Duodenal mucosa (tissue), 2 donors: ENCODE data around the gene GLO1.
A peak's percentile ranks its signal among the peaks of the same experiment; 100 is the strongest.

Source experiments
- H3K27ac ChIP-seq: one replicate; pipeline ENCODE4 v1.7.0; 2013; ENCODE audit warnings: low read depth, low read length
- H3K27me3 ChIP-seq, 2 donors: one replicate each; pipeline ENCODE4 v1.7.0; 2013; ENCODE audit warnings: low read length in 2 of 2, control low read depth in 1 of 2; ENCODE audit not compliant: insufficient read depth in 2 of 2, control insufficient read depth in 1 of 2
- H3K36me3 ChIP-seq, 2 donors: one replicate each; pipeline ENCODE4 v1.7.0; 2013; ENCODE audit warnings: low read length in 2 of 2, control low read depth in 1 of 2; ENCODE audit not compliant: insufficient read depth in 2 of 2, control insufficient read depth in 1 of 2
- H3K4me1 ChIP-seq, 2 donors: one replicate each; pipeline ENCODE4 v1.7.0; 2013; ENCODE audit warnings: low read length in 2 of 2, control low read depth in 1 of 2; ENCODE audit not compliant: insufficient read depth in 2 of 2, control insufficient read depth in 1 of 2
- H3K4me3 ChIP-seq, 2 donors: one replicate each; pipeline ENCODE4 v1.7.0; 2013; ENCODE audit warnings: low read length in 2 of 2, low read depth in 1 of 2
- H3K9ac ChIP-seq, 2 donors: one replicate each; pipeline ENCODE4 v1.7.0; 2013; ENCODE audit warnings: low read length in 2 of 2, low read depth in 1 of 2
- H3K9me3 ChIP-seq, 2 donors: one replicate each; pipeline ENCODE4 v1.7.0; 2013; ENCODE audit warnings: low read length in 2 of 2, control low read depth in 1 of 2; ENCODE audit not compliant: control insufficient read depth in 1 of 2

GLO1 gene

DNA sequence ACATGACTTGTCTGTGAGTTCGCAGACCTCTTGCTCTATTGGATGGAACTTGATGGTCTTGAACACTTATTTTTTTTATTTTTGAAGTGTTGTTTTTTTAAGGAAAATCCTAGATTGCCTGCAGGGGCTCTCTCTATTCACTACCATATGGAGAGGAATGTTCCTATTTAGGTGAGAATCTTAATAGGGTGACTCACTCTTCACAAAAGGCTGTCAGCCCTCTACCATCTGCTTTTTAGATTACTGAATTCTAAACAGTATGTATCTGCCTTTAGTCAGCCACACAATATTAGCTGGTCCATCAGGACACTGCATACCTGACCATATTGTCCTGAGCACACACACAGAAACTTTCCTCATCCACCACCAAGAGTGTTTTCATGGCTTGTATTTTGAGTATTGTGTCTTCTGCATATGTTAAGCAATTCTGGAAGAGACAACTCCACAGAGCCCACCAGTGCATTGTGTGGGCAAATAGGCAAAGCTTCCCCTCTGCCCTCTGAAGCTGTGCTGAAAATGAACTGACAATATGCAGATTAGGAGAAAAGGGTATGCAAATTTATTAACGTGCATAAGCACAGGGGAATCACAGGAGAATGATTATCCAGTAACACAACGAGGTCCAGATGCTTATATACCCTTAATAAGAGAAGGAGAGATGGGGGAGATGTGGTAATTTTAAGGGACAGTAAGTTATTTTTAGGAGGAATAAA, 56.6 kb downstream of the GLO1 start:
- Histone ChIP-seq H3K36me3 (no peaks in the 10 kb centered on the region), H3K9ac (no peak overlapping the region), H3K4me3 (no peak overlapping the region), H3K9me3 (no peaks in the 10 kb centered on the region), H3K27me3 (no peaks in the 10 kb centered on the region), H3K27ac (no peak overlapping the region), H3K4me1 (no peaks in the 10 kb centered on the region)

DNA sequence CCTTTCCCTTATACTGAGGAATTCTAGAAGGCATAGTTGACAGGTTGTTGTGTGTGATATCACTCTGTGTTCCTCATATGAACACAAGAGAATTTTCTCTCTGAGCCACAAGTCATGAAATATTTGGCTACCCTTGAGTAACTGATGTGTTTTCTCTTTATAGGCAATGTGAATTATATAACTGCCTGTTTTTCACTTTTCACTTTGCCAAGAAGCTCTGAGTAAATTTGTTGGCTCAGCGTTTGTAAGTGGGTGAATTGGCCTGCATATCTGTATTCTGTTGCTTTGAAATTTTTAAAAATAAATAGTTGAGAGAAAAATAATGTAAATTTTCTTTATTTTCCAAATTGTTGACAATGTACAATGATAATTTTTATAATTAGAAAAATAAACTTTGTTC, 58.0 kb downstream of the GLO1 start:
- Histone ChIP-seq H3K9ac (no peak overlapping the region), H3K27me3 (no peaks in the 10 kb centered on the region), H3K9me3 (no peaks in the 10 kb centered on the region), H3K4me1 (peaks cover 10% of the 10 kb centered on the region in 2 donors), H3K27ac (no peak overlapping the region), H3K36me3 (no peaks in the 10 kb centered on the region), H3K4me3 (no peak overlapping the region)

DNA sequence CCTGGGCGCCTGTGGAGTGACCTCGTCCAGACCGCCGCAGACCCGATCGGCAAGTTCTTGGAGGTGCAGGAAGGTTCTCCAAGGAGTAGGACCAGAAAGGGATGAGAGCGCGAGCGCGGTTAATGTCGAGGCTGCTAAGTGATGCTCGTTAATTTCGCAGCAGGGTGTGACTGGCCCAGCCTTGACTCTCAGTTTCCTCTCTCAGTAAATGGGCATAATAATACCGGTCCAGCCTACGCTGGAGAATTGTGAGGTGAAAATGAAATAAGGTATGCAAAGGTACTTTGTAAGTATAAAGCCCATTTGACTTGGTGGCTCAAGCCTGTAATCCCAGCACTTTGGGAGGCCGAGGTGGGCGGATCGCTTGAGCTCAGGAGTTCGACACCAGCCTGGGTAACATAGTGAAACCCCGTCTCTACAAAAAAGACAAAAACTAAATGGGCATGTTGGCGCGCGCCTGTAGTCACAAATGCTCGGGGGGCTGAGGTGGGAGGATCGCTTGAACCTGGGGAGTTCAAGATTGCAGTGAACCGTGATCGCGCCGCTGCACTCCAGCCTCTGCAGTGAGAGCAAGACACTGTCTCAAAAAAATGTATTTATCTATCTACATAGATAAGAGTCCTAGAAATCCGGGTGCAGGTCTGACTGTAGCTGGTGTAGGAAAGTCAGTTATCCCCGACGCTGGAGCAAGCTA, 62.6 kb downstream of the GLO1 start:
- H3K9ac ChIP-seq: peak overlapping the region; percentile 86 to 89
- no peaks in the 10 kb centered on the region for H3K36me3 ChIP-seq
- peak overlapping the region; percentile 98 to 99 for H3K4me3 ChIP-seq
- H3K27me3 ChIP-seq: no peaks in the 10 kb centered on the region
- H3K4me1 ChIP-seq: peaks cover 35 to 40% of the 10 kb centered on the region in 2 donors
- no peaks in the 10 kb centered on the region for H3K9me3 ChIP-seq
- H3K27ac ChIP-seq: peak overlapping the region; percentile 89

DNA sequence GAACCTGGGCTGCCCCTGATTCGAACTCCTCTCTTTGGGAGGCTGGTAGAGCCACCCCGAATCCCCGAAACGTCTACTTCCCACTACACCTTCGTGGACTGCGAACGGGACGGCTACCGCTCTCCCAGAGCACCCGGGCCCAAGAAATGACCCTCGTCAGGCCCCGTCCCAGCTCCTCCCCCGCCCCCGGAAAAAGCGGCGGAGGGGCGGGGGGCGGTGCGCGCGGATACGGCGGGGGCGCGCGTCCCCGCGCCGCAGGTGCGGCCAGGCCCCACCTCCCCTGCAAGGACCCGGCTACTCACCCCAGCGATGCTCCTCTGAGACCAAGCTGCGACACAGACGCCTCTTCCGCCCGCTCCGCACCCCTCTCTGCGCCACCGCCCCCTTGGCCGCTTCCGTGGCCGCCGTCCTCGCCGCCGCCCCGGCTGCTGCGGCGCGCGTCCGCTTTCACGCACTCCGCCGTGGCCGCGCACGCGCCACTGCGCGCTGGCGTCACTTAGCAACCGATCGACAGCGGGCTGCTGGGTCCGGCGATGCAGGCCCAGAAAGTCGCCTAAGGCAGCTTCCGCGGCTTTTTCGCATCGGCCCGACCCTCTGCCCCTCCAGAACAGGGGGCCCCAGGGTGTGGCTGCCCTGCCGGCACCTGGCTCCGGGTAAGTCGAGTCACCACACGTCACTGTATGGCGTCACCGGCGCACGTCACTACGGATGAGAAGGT, 63.3 kb downstream of the GLO1 start, which contains the start of gene BTBD9:
BTBD9 (minus strand) TSS at position 432 of the 718 bp plus-strand sequence.
- Histone ChIP-seq H3K27ac (peak within 1 kb of the TSS; percentile 89), H3K4me3 (peak within 1 kb of the TSS; percentile 98 to 99), H3K27me3 (no peaks in the 10 kb centered on the region), H3K9me3 (no peaks in the 10 kb centered on the region), H3K36me3 (no peaks in the 10 kb centered on the region), H3K4me1 (peaks cover 35 to 46% of the 10 kb centered on the region in 2 donors), H3K9ac (peak within 1 kb of the TSS; percentile 86 to 89)

- H3K9me3 ChIP-seq: no peaks in the 10 kb centered on the region
- H3K36me3 ChIP-seq: no peaks in the 10 kb centered on the region
- H3K27ac ChIP-seq: peak overlapping the region; percentile 89
- H3K4me1 ChIP-seq: peaks cover 35 to 52% of the 10 kb centered on the region in 2 donors
- peak overlapping the region; percentile 86 to 89 for H3K9ac ChIP-seq
- no peaks in the 10 kb centered on the region for H3K27me3 ChIP-seq
- H3K4me3 ChIP-seq: peak overlapping the region; percentile 98 to 99
Measured at GRCh38 chr6:38638941-38639497, 63.9 kb downstream of the GLO1 start.

GRCh38 chr6:38637756-38638155, 65.2 kb downstream of the GLO1 start:
- Histone ChIP-seq H3K36me3 (no peaks in the 10 kb centered on the region), H3K4me1 (peaks cover 35 to 59% of the 10 kb centered on the region in 2 donors), H3K27ac (no peak overlapping the region), H3K4me3 (no peak overlapping the region), H3K9ac (no peak overlapping the region), H3K27me3 (no peaks in the 10 kb centered on the region), H3K9me3 (no peaks in the 10 kb centered on the region)

DNA sequence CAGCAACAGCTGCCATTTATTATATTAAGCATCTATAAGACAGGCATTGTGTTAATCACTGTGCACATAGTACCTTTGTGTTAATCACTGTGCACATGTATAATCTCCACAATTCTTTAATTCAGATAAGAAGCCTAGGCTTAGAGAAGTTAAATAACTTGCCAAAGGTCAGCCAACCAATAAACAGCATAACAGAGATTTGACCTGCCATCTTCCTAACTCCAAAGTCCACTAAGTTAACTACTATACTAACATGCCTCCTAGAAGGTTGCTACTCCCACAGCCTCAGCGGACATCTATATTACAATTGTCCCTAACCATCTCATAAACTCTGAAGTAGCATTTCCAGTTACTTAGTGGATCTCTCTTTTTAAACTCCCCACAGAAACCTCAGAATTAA, 66.9 kb downstream of the GLO1 start:
- H3K27ac ChIP-seq: no peak overlapping the region
- H3K36me3 ChIP-seq: no peaks in the 10 kb centered on the region
- H3K4me3 ChIP-seq: no peak overlapping the region
- no peaks in the 10 kb centered on the region for H3K27me3 ChIP-seq
- peaks cover 35 to 57% of the 10 kb centered on the region in 2 donors for H3K4me1 ChIP-seq
- no peak overlapping the region for H3K9ac ChIP-seq
- H3K9me3 ChIP-seq: no peaks in the 10 kb centered on the region

GRCh38 chr6:38634518-38634917, 68.4 kb downstream of the GLO1 start:
- Histone ChIP-seq H3K27ac (no peak overlapping the region), H3K9me3 (no peaks in the 10 kb centered on the region), H3K27me3 (no peaks in the 10 kb centered on the region), H3K9ac (no peak overlapping the region), H3K4me3 (no peak overlapping the region), H3K36me3 (no peaks in the 10 kb centered on the region), H3K4me1 (peaks cover 25 to 49% of the 10 kb centered on the region in 2 donors)

DNA sequence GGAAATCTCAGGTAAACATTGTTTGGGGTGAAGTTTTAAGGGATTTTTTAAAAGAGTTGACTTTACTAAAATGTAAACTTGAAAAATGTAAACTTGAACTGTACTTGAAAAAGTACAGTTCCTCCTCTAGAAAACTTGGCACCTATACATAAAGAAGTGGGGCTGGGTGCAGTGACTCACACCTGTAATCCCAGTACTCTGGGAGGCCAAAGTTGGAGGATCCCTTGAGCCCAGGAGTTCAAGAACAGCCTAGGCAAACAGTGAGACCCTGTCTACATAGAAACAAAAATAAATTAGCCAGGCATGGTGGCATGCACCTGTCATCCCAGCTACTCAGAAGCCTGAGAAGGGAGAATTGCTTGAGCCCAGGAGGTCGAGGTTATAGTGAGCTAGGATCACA, 70.5 kb downstream of the GLO1 start:
- no peaks in the 10 kb centered on the region for H3K36me3 ChIP-seq
- no peak overlapping the region for H3K27ac ChIP-seq
- no peaks in the 10 kb centered on the region for H3K27me3 ChIP-seq
- H3K9me3 ChIP-seq: no peaks in the 10 kb centered on the region
- no peak overlapping the region for H3K9ac ChIP-seq
- peaks cover 15 to 34% of the 10 kb centered on the region in 2 donors for H3K4me1 ChIP-seq
- no peak overlapping the region for H3K4me3 ChIP-seq
